Brain microvascular endothelial cell (primary cell): Measurements from ENCODE around the gene RHOV.
A peak's percentile ranks its signal among the peaks of the same experiment; 100 is the strongest.

Experiments used
- DNase-seq: peaks from one replicate; pipeline ENCODE4 v3.0.0-alpha.2; 2020
- H3K27ac ChIP-seq: fragments of 250-450 bp; sonication (Bioruptor Pico); 2 replicates; pipeline ENCODE4 v1.5.1; 2020; ENCODE audit warnings: mild to moderate bottlenecking, moderate library complexity
- H3K27me3 ChIP-seq: fragments of 250-450 bp; sonication (Bioruptor Pico); replicated peaks from 2 replicates; pipeline ENCODE4 v1.5.1; 2020; ENCODE audit warnings: mild to moderate bottlenecking
- H3K36me3 ChIP-seq: fragments of 250-450 bp; sonication (Bioruptor Pico); replicated peaks from 2 replicates; pipeline ENCODE4 v1.5.1; 2020; ENCODE audit warnings: mild to moderate bottlenecking
- H3K4me3 ChIP-seq: 2 replicates; pipeline ENCODE4 v1.5.1; 2011; ENCODE audit warnings: low read depth, mild to moderate bottlenecking, control low read depth, low read length, moderate library complexity
- CTCF ChIP-seq: IDR thresholded peaks from 2 replicates; pipeline ENCODE4 v1.5.1; 2011; ENCODE audit warnings: low read depth, mild to moderate bottlenecking, moderate library complexity, low read length, control low read depth, inconsistent platforms; ENCODE audit errors: missing control alignments
- in situ Hi-C: cut with HindIII; loops from 2 replicates; pipeline ENCODE4 v1.10.0; 2017; ENCODE audit warnings: low sequenced_read_pairs, low pct_ligation_motif_present

RHOV gene

GRCh38 chr15:40850576-40851112 lies 23.4 kb downstream of the RHOV start:
- Histone ChIP-seq H3K36me3 (no peaks in the 10 kb centered on the region), H3K27me3 (no peaks in the 10 kb centered on the region), H3K4me3 (no peak overlapping the region), H3K27ac (no peak overlapping the region)
- no peak for DNase-seq
- no peak for TF ChIP-seq CTCF
- in situ Hi-C loops: no loop called here

GRCh38 chr15:40847223-40847961 lies 26.6 kb downstream of the RHOV start:
- in situ Hi-C loops: no loop called here

GRCh38 chr15:40846841-40847222 lies 27.2 kb downstream of the RHOV start:
- Histone ChIP-seq H3K36me3 (no peaks in the 10 kb centered on the region), H3K27me3 (peaks cover 2% of the 10 kb centered on the region), H3K27ac (no peak overlapping the region), H3K4me3 (no peak overlapping the region)
- no peak for DNase-seq
- no peak for TF ChIP-seq CTCF
- in situ Hi-C loops: no loop called here

More at GRCh38 chr15:40847223-40847961, 26.6 kb downstream of the RHOV start:
- no peak for TF ChIP-seq CTCF
- no peak overlapping the region for H3K4me3 ChIP-seq
- peaks cover 2% of the 10 kb centered on the region for H3K27me3 ChIP-seq
- DNase-seq: peak; percentile 25
- H3K27ac ChIP-seq: no peak overlapping the region
- H3K36me3 ChIP-seq: no peaks in the 10 kb centered on the region

- no peak for TF ChIP-seq CTCF
Measured at GRCh38 chr15:40845511-40846284, 28.3 kb downstream of the RHOV start.

GRCh38 chr15:40845036-40845435 lies 29.0 kb downstream of the RHOV start:
- in situ Hi-C loops: no loop called here
- peak overlapping the region; percentile 51 for H3K4me3 ChIP-seq
- DNase-seq: no peak
- no peak for TF ChIP-seq CTCF
- peaks cover 2% of the 10 kb centered on the region for H3K27me3 ChIP-seq
- H3K27ac ChIP-seq: no peak overlapping the region
- no peaks in the 10 kb centered on the region for H3K36me3 ChIP-seq

More at GRCh38 chr15:40845511-40846284, 28.3 kb downstream of the RHOV start:
- DNase-seq: no peak
- Histone ChIP-seq H3K27me3 (peaks cover 2% of the 10 kb centered on the region), H3K27ac (no peak overlapping the region), H3K4me3 (no peak overlapping the region), H3K36me3 (no peaks in the 10 kb centered on the region)
- in situ Hi-C loops: no loop called here
